Esophagus squamous epithelium (tissue), 4 donors: ENCODE data around the gene ANKRD11.

Experiments used
- CTCF ChIP-seq, 6 experiments: fragments of 450-650 bp in 4 of 6; fragments of 200-600 bp in 2 of 6; sonication (generic) in 2 of 6; IDR thresholded peaks; one replicate each; pipeline ENCODE4 v1.5.1; 2016 to 2019; ENCODE audit warnings: antibody characterized with exemption in 6 of 6, mild to moderate bottlenecking in 4 of 6, moderate library complexity in 4 of 6
- POLR2A ChIP-seq, 4 donors: fragments of 450-650 bp; IDR thresholded peaks; one replicate each; pipeline ENCODE4 v1.6.1; 2017; ENCODE audit warnings: antibody characterized with exemption in 4 of 4, mild to moderate bottlenecking in 4 of 4, moderate library complexity in 3 of 4

GRCh38 chr16:89491974-89492687 lies 1.8 kb upstream of the ANKRD11 start:
- TF ChIP-seq CTCF (IDR thresholded peaks at IDR 0.05) (no peak), POLR2A (IDR thresholded peaks at IDR 0.05) (no peak)
